ENCODE results near the gene AP1S3. TPM values are rescaled to one million over a fixed set of nuclear protein-coding genes. Genes with fewer than 3 reads are reported as not detected.

Gene AP1S3
- total and polyA plus RNA-seq, 11 donors: 0.08 to 3.4 (median 0.51) TPM; not detected in 1

DNA sequence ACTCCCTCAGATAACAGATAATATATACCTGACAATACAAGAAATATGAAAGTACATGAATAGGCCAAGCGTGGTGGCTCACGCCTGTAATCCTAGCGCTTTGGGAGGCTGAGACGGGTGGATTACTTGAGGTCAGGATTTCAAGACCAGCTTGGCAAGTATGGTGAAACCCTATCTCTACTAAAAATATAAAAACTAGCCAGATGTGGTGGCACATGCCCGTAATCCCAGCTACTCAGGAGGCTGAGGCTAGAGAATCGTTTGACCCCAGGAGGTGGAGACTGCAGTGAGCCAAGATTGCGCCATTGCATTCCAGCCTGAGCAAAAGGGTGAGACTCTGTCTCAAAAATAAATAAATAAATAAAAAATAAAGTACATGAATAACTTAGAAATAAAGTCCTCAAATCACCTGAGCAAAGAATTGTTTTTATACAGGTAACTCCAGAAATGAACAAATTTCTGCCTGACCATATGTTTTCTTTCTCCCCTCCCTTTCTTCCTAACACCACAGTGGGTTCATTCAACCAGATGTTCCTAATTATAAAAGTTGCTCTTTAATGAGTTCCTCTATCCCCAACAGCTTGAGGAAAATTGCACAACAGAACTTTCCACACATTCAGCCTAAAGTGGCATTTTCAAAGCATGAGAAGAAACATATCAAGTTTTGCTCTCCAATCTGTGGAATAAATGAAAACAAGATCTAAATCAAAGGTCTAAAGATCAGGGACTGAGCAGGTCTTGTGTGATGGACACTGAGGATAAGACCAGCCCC is 33.6 kb upstream of the AP1S3 start:
- TF ChIP-seq, protein P1, sequence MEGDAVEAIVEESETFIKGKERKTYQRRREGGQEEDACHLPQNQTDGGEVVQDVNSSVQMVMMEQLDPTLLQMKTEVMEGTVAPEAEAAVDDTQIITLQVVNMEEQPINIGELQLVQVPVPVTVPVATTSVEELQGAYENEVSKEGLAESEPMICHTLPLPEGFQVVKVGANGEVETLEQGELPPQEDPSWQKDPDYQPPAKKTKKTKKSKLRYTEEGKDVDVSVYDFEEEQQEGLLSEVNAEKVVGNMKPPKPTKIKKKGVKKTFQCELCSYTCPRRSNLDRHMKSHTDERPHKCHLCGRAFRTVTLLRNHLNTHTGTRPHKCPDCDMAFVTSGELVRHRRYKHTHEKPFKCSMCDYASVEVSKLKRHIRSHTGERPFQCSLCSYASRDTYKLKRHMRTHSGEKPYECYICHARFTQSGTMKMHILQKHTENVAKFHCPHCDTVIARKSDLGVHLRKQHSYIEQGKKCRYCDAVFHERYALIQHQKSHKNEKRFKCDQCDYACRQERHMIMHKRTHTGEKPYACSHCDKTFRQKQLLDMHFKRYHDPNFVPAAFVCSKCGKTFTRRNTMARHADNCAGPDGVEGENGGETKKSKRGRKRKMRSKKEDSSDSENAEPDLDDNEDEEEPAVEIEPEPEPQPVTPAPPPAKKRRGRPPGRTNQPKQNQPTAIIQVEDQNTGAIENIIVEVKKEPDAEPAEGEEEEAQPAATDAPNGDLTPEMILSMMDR (IDR thresholded peaks at IDR 0.05): no peak
- no peak for TF ChIP-seq POLR2A (IDR thresholded peaks at IDR 0.05)
- peaks cover 0 to 15% (median 0%) of the 10 kb centered on the region in 12 donors for H3K4me1 ChIP-seq
- 94 to 96% (median 95%) methylated on average over 7 of the region's 7 CpGs for WGBS, 4 donors
- H3K9me3 ChIP-seq: peaks cover 0 to 6% (median 0%) of the 10 kb centered on the region in 12 donors
- H3K27ac ChIP-seq: no peak overlapping the region
- no peak overlapping the region for H3K4me3 ChIP-seq
- ATAC-seq: no peak
- H3K36me3 ChIP-seq: peaks cover 0 to 64% (median 43%) of the 10 kb centered on the region in 9 donors
- intact Hi-C loops (cut with DNase I): no loop called here
- no peaks in the 10 kb centered on the region for H3K27me3 ChIP-seq
- no peak for DNase-seq

DNA sequence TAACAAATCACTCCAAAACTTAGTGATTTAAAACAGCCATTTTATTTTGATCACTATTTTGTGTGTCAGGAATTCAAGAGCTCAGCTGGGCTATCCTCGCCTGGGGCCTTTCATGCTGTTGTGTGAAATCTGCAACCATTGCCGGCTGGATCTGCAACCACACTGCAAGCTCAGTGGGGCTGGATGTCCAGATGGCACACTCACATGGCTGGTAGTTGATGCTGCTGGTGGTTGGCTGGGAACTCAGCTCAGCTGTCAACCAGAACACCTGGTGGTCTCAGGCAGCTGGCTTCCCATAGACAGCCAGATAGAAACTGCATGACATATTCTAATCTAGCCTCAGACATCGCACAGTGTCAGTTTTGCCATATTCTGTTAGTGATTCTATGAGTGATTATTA is 30.6 kb upstream of the AP1S3 start:
- Histone ChIP-seq H3K27me3 (no peaks in the 10 kb centered on the region), H3K4me3 (no peak overlapping the region), H3K27ac (no peak overlapping the region), H3K4me1 (peaks cover 0 to 23% (median 0%) of the 10 kb centered on the region in 12 donors), H3K36me3 (peaks cover 0 to 37% (median 13%) of the 10 kb centered on the region in 9 donors), H3K9me3 (peaks cover 0 to 4% (median 0%) of the 10 kb centered on the region in 12 donors)
- WGBS, 4 donors: 86 to 100% (median 93%) methylated on average over 3 of the region's 3 CpGs
- no peak for ATAC-seq
- no peak for TF ChIP-seq POLR2A (IDR thresholded peaks at IDR 0.05)
- TF ChIP-seq, protein P1 (IDR thresholded peaks at IDR 0.05): no peak
- intact Hi-C loops (cut with DNase I): no loop called here
- no peak for DNase-seq

DNA sequence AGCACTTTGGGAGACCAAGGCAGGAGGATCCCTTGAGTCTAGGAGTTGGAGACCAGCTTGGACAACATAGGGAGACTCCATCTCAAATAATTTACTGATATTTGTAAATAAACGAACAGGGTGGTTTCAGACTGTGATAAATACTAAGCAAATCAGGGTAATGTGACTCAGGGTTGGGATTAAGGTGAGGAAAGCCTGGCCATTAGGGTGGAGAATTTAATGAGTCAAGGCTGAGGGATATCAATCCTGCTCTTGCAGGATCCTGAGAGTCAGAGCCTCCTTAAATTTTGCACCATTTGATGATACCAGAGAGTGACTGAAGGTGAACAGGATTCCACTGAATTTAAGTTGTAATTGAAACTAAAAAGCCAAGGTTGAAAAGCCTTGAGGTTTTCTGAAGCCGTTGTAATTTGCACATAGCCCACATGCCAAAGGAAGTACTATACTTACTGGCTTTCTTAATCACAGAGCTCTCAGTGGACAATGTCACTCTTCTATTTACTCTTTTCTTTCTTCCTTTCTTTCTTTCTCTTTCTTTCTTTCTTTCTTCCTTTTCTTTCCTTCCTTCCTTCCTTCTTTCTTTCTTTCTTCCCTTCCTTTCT is 28.6 kb upstream of the AP1S3 start:
- TF ChIP-seq, protein P1 (IDR thresholded peaks at IDR 0.05): no peak
- TF ChIP-seq POLR2A (IDR thresholded peaks at IDR 0.05): no peak
- H3K9me3 ChIP-seq: no peaks in the 10 kb centered on the region
- DNase-seq: no peak

GRCh38 chr2:223865124-223865523 is 27.7 kb upstream of the AP1S3 start:
- Histone ChIP-seq H3K36me3 (peaks cover 0 to 15% (median under 1%) of the 10 kb centered on the region in 9 donors), H3K4me3 (no peak overlapping the region), H3K9me3 (no peaks in the 10 kb centered on the region), H3K27me3 (no peaks in the 10 kb centered on the region), H3K27ac (no peak overlapping the region), H3K4me1 (peaks cover 0 to 7% (median 0%) of the 10 kb centered on the region in 12 donors)
- no peak for ATAC-seq
- DNase-seq: no peak
- TF ChIP-seq, protein P1 (IDR thresholded peaks at IDR 0.05): no peak
- no peak for TF ChIP-seq POLR2A (IDR thresholded peaks at IDR 0.05)
- 79 to 92% (median 89%) methylated on average over 4 of the region's 4 CpGs for WGBS, 4 donors
- intact Hi-C loops (cut with DNase I): no loop called here

More for the DNA sequence above, 28.6 kb upstream of the AP1S3 start:
- intact Hi-C loops (cut with DNase I): no loop called here
- H3K36me3 ChIP-seq: peaks cover 0 to 24% (median 6%) of the 10 kb centered on the region in 9 donors
- ATAC-seq: no peak
- peaks cover 0 to 10% (median 0%) of the 10 kb centered on the region in 12 donors for H3K4me1 ChIP-seq
- no peak overlapping the region for H3K4me3 ChIP-seq
- WGBS, 4 donors: 75 to 88% (median 85%) methylated on average over 2 of the region's 2 CpGs
- H3K27ac ChIP-seq: no peak overlapping the region
- H3K27me3 ChIP-seq: no peaks in the 10 kb centered on the region

Measured in heart left ventricle (tissue), 16 donors.